ENCODE data around the gene NUDT2.

Gene NUDT2

GRCh38 chr9:34370970-34371880 is 41.9 kb downstream of the NUDT2 start:
- TF ChIP-seq CTCF (IDR thresholded peaks at IDR 0.05; ENCODE audit: low read depth, low read length, missing control alignments): no peak
- H3K4me3 ChIP-seq (replicated peaks; ENCODE audit: low read depth, low read length): peak overlapping the region; percentile 30
- no peak for DNase-seq (ENCODE audit: extremely low read depth, low read depth)

DNA sequence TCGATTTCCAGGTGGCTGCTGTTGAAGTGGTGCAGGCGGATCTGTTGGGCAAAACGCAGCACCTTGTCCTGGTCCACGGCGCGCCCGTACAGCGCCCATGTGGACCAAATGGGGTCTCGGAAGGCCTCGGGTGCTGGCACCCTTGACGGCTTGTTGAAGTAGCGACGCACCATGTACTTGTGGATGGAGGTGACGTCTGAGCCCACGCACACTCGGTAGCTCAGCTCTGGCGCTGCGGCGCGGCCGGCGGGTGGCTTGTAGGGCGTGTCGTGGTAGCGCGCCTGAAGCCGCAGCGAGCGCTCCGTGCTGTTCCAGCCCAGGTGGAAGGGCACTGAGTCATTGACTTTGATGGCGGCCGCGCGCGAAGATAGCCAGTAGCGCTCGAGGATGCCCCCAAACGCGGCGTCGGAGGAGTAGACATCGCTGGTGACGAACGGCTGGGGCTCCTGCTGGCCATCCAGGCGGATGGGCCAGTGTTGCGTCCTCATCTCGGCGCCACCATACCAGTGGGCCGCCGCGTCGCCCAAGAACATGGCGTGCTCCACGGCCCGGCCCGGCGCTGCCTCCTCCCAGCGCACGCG is 42.6 kb downstream of the NUDT2 start:
- DNase-seq (ENCODE audit: extremely low read depth, low read depth): no peak
- no peak overlapping the region for H3K4me3 ChIP-seq (replicated peaks; ENCODE audit: low read depth, low read length)
- no peak for TF ChIP-seq CTCF (IDR thresholded peaks at IDR 0.05; ENCODE audit: low read depth, low read length, missing control alignments)

DNA sequence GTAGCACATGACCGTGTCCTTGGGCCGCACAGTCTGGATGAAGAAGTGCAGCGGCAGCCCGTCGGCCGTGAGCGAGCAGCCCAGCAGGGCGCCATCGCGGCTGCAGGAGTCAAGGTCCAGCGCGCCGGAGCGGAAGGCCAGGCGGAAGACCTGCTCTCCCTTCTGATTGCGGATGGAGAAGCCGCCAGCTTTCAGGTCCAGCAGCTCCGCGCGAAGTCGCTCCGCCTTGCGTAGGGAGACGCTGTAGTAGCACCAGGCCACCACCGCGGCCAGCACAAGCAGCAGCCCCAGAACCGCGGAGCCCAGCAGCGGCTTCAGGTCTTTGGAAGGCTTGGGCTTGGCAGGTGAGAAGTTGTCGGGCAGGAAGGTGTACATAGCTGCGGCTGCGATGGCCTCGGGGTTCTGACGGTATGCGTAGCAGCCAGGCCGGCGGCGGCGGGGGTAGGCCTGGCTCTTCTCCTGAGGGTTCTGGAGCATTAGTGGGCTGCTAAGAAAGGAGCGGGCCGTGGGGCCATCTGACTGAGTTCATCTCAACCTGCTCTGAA is 43.2 kb downstream of the NUDT2 start:
- TF ChIP-seq CTCF (IDR thresholded peaks at IDR 0.05; ENCODE audit: low read depth, low read length, missing control alignments): no peak
- no peak overlapping the region for H3K4me3 ChIP-seq (replicated peaks; ENCODE audit: low read depth, low read length)
- no peak for DNase-seq (ENCODE audit: extremely low read depth, low read depth)

- TF ChIP-seq CTCF (IDR thresholded peaks at IDR 0.05; ENCODE audit: low read depth, low read length, missing control alignments): no peak
- no peak overlapping the region for H3K4me3 ChIP-seq (replicated peaks; ENCODE audit: low read depth, low read length)
- no peak for DNase-seq (ENCODE audit: extremely low read depth, low read depth)
These were observed 44.4 kb downstream of the NUDT2 start for GRCh38 chr9:34373749-34374148.

DNA sequence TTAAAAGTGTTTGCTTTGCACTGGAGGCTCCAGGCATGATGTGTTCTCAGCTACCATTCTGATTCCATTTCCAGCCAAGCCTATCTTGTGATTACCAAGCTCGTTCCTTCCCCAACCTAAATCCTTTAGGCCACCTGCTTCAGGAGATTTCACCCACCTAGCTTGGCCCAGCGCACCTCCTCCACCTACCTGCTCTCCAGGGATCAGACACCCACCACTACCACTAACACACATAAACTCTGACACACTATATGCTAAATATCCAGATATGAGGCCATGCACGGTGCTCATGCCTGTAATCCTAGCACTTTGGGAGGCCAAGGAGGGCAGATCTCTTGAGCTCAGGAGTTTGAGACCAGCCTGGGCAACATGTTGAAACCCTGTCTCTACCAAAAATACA is 45.0 kb downstream of the NUDT2 start:
- DNase-seq (ENCODE audit: extremely low read depth, low read depth): no peak
- TF ChIP-seq CTCF (IDR thresholded peaks at IDR 0.05; ENCODE audit: low read depth, low read length, missing control alignments): no peak
- no peak overlapping the region for H3K4me3 ChIP-seq (replicated peaks; ENCODE audit: low read depth, low read length)

- no peak overlapping the region for H3K4me3 ChIP-seq (replicated peaks; ENCODE audit: low read depth, low read length)
- no peak for TF ChIP-seq CTCF (IDR thresholded peaks at IDR 0.05; ENCODE audit: low read depth, low read length, missing control alignments)
- no peak for DNase-seq (ENCODE audit: extremely low read depth, low read depth)
These were observed 45.7 kb downstream of the NUDT2 start for GRCh38 chr9:34374905-34375552.
